ENCODE measurements around the gene NTSR2. TPM values are rescaled to one million over a fixed set of nuclear protein-coding genes. Genes with fewer than 3 reads are reported as not detected.

The NTSR2 gene
- total RNA-seq, 1 experiment from 2014 or later, result not detected

GRCh38 chr2:11710210-11710609, 40.2 kb upstream of the NTSR2 start:
- no peak for TF ChIP-seq EZH2 (IDR thresholded peaks at IDR 0.05; ENCODE audit: low read length, unreplicated experiment)
- no peak overlapping the region for H3K4me3 ChIP-seq (ENCODE audit: low read length)
- ChIA-PET CTCF (no interaction called here), POLR2A (ENCODE audit: unreplicated experiment) (no interaction called here)
- no peaks in the 10 kb centered on the region for H3K9me2 ChIP-seq (replicated peaks; ENCODE audit: low read length)
- no peaks in the 10 kb centered on the region for H4K20me1 ChIP-seq (ENCODE audit: low read length)
- H3K9ac ChIP-seq (ENCODE audit: low read length), result peak overlapping the region; percentile 26; the same call in 1 of the 2 replicates
- no peaks in the 10 kb centered on the region for H3K79me2 ChIP-seq (ENCODE audit: low read length)
- DNase-seq (peak; percentile 93), ATAC-seq (peak; percentile 86)
- no peaks in the 10 kb centered on the region for H3F3A ChIP-seq (ENCODE audit: low read length, unreplicated experiment)
- H3K9me3 ChIP-seq (ENCODE audit: low read length), result no peaks in the 10 kb centered on the region
- H3K27me3 ChIP-seq (ENCODE audit: low read length), result no peaks in the 10 kb centered on the region
- H3K27ac ChIP-seq (ENCODE audit: low read length), result peak overlapping the region; percentile 88
- H3K4me1 ChIP-seq (ENCODE audit: insufficient read depth, low read length), result peaks cover 63% of the 10 kb centered on the region
- BruUV-seq (replicated peaks), result no TSS peak
- intact Hi-C loops (cut with micrococcal nuclease), result no loop called here
- peak overlapping the region; percentile 32 for H3K4me2 ChIP-seq (ENCODE audit: low read length)
- H3K36me3 ChIP-seq (ENCODE audit: low read depth, low read length), result no peaks in the 10 kb centered on the region
- H2AFZ ChIP-seq (ENCODE audit: low read length), result no peak overlapping the region

DNA sequence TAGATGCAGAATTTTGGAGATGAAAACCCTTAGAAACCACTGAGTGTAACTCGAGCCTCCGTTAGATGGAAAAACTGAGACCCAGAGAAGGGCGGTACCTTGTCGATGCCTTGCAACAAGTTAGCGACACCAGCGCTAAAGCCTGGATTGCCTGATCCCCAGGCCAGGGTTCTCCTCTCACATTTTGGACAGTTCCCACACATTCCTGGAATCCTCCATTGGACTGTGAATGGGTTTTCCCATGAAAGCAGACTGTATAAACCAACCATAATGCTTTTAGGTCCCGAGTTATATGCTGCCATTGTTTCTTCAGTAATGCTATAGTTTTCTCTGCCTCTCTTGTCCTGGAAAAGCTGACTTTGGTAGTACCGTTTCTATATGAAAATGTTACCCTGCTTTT, 39.3 kb upstream of the NTSR2 start:
- H3K9me2 ChIP-seq (replicated peaks; ENCODE audit: low read length), result no peaks in the 10 kb centered on the region
- H4K20me1 ChIP-seq (ENCODE audit: low read length), result no peaks in the 10 kb centered on the region
- CTCF ChIA-PET, result no interaction called here
- H3K4me3 ChIP-seq (ENCODE audit: low read length), result no peak overlapping the region
- H3K9ac ChIP-seq (ENCODE audit: low read length), result peak overlapping the region; percentile 24; the same call in 1 of the 2 replicates
- intact Hi-C loops (cut with micrococcal nuclease), result no loop called here
- H3F3A ChIP-seq (ENCODE audit: low read length, unreplicated experiment), result no peaks in the 10 kb centered on the region
- TF ChIP-seq EZH2phosphoT487 (IDR thresholded peaks at IDR 0.05; ENCODE audit: borderline replicate concordance, low read length) (no peak), EZH2 (IDR thresholded peaks at IDR 0.05; ENCODE audit: low read length, unreplicated experiment) (no peak)
- TF ChIP-seq, protein P1, sequence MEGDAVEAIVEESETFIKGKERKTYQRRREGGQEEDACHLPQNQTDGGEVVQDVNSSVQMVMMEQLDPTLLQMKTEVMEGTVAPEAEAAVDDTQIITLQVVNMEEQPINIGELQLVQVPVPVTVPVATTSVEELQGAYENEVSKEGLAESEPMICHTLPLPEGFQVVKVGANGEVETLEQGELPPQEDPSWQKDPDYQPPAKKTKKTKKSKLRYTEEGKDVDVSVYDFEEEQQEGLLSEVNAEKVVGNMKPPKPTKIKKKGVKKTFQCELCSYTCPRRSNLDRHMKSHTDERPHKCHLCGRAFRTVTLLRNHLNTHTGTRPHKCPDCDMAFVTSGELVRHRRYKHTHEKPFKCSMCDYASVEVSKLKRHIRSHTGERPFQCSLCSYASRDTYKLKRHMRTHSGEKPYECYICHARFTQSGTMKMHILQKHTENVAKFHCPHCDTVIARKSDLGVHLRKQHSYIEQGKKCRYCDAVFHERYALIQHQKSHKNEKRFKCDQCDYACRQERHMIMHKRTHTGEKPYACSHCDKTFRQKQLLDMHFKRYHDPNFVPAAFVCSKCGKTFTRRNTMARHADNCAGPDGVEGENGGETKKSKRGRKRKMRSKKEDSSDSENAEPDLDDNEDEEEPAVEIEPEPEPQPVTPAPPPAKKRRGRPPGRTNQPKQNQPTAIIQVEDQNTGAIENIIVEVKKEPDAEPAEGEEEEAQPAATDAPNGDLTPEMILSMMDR (conservative IDR thresholded peaks at IDR 0.05; ENCODE audit: low read depth, low read length), result no peak
- DNase-seq (no peak), ATAC-seq (no peak)
- no peaks in the 10 kb centered on the region for H3K36me3 ChIP-seq (ENCODE audit: low read depth, low read length)
- POLR2A ChIA-PET (ENCODE audit: unreplicated experiment), result no interaction called here
- BruUV-seq (replicated peaks), result no TSS peak
- peak overlapping the region; percentile 88 for H3K27ac ChIP-seq (ENCODE audit: low read length)
- H3K27me3 ChIP-seq (ENCODE audit: low read length), result no peaks in the 10 kb centered on the region
- peaks cover 66% of the 10 kb centered on the region for H3K4me1 ChIP-seq (ENCODE audit: insufficient read depth, low read length)
- no peaks in the 10 kb centered on the region for H3K79me2 ChIP-seq (ENCODE audit: low read length)
- H3K4me2 ChIP-seq (ENCODE audit: low read length), result no peak overlapping the region
- no peak overlapping the region for H2AFZ ChIP-seq (ENCODE audit: low read length)
- no peaks in the 10 kb centered on the region for H3K9me3 ChIP-seq (ENCODE audit: low read length)

GRCh38 chr2:11708106-11708505, 38.1 kb upstream of the NTSR2 start:
- Histone ChIP-seq H3K4me3 (ENCODE audit: low read length) (no peak overlapping the region), H3K36me3 (ENCODE audit: low read depth, low read length) (no peaks in the 10 kb centered on the region), H3K27ac (ENCODE audit: low read length) (peak overlapping the region; percentile 88), H2AFZ (ENCODE audit: low read length) (no peak overlapping the region), H3K9ac (ENCODE audit: low read length) (peak overlapping the region; percentile 29; the same call in 1 of the 2 replicates), H4K20me1 (ENCODE audit: low read length) (no peaks in the 10 kb centered on the region), H3K9me3 (ENCODE audit: low read length) (no peaks in the 10 kb centered on the region), H3K4me1 (ENCODE audit: insufficient read depth, low read length) (peaks cover 66% of the 10 kb centered on the region), H3K9me2 (replicated peaks; ENCODE audit: low read length) (no peaks in the 10 kb centered on the region), H3K79me2 (ENCODE audit: low read length) (no peaks in the 10 kb centered on the region), H3K4me2 (ENCODE audit: low read length) (peak overlapping the region; percentile 30), H3F3A (ENCODE audit: low read length, unreplicated experiment) (no peaks in the 10 kb centered on the region), H3K27me3 (ENCODE audit: low read length) (no peaks in the 10 kb centered on the region)
- ChIA-PET POLR2A (ENCODE audit: unreplicated experiment) (no interaction called here), CTCF (no interaction called here)
- ATAC-seq (no peak), DNase-seq (peak; percentile 89)
- intact Hi-C loops (cut with micrococcal nuclease), result no loop called here
- BruUV-seq (replicated peaks), result no TSS peak
- TF ChIP-seq EZH2 (IDR thresholded peaks at IDR 0.05; ENCODE audit: low read length, unreplicated experiment), result no peak
- TF ChIP-seq, protein P1 (conservative IDR thresholded peaks at IDR 0.05; ENCODE audit: low read depth, low read length), result no peak
- no peak for TF ChIP-seq EZH2phosphoT487 (IDR thresholded peaks at IDR 0.05; ENCODE audit: borderline replicate concordance, low read length)

All from PC-3 (cell line).